Stimulated activated CD4-positive, alpha-beta T cell treated with anti-CD3 and anti-CD28 coated beads, Interleukin-15, amount 100 ng/mL, for 24 hours (primary cell): ENCODE data around the gene TOMM22.

ENCODE experiments used
- DNase-seq: peaks from one replicate; pipeline ENCODE4 v3.0.0-alpha.2; 2020

Gene TOMM22

GRCh38 chr22:38715852-38716251, 34.1 kb downstream of the TOMM22 start:
- DNase-seq = no peak

GRCh38 chr22:38716271-38716670, 34.5 kb downstream of the TOMM22 start:
- no peak for DNase-seq

- no peak for DNase-seq
Measured at GRCh38 chr22:38716826-38717225, 35.1 kb downstream of the TOMM22 start.

- DNase-seq = no peak
Measured at GRCh38 chr22:38717244-38717643, 35.5 kb downstream of the TOMM22 start.

- no peak for DNase-seq
Measured at GRCh38 chr22:38718414-38718813, 36.7 kb downstream of the TOMM22 start.

GRCh38 chr22:38719196-38719595, 37.4 kb downstream of the TOMM22 start:
- DNase-seq = no peak

- no peak for DNase-seq
Measured at GRCh38 chr22:38720350-38720749, 38.6 kb downstream of the TOMM22 start.

GRCh38 chr22:38721551-38721950, 39.8 kb downstream of the TOMM22 start:
- no peak for DNase-seq

- DNase-seq = no peak
Measured at GRCh38 chr22:38724176-38724575, 42.4 kb downstream of the TOMM22 start.

GRCh38 chr22:38724926-38725571, 43.3 kb downstream of the TOMM22 start:
- no peak for DNase-seq

- DNase-seq = no peak
Measured at GRCh38 chr22:38725900-38726655, 44.3 kb downstream of the TOMM22 start.

- no peak for DNase-seq
Measured at GRCh38 chr22:38727123-38727522, 45.4 kb downstream of the TOMM22 start.

GRCh38 chr22:38727530-38728451, 46.0 kb downstream of the TOMM22 start:
- no peak for DNase-seq

- no peak for DNase-seq
Measured at GRCh38 chr22:38728871-38729796, 47.4 kb downstream of the TOMM22 start.

- no peak for DNase-seq
Measured at GRCh38 chr22:38729946-38730345, 48.2 kb downstream of the TOMM22 start.

GRCh38 chr22:38730411-38730871, 48.7 kb downstream of the TOMM22 start:
- no peak for DNase-seq

GRCh38 chr22:38731703-38732161, 50.0 kb downstream of the TOMM22 start:
- no peak for DNase-seq

GRCh38 chr22:38732251-38732815, 50.6 kb downstream of the TOMM22 start:
- no peak for DNase-seq

- DNase-seq = peak; percentile 60
Measured at GRCh38 chr22:38733329-38733723, 51.6 kb downstream of the TOMM22 start.

- no peak for DNase-seq
Measured at GRCh38 chr22:38733724-38734381, 52.1 kb downstream of the TOMM22 start.

GRCh38 chr22:38734421-38735100, 52.8 kb downstream of the TOMM22 start:
- no peak for DNase-seq
